Epithelial cell of esophagus (primary cell): Measurements from ENCODE around the gene SH2D3C.
"Not testable (repeated sequence)": the region's sequence is repeated elsewhere in the genome, so short reads cannot be mapped to it uniquely, and the experiment has no call there.

Experiments
- DNase-seq: peaks from one replicate; pipeline ENCODE4 v3.0.0; 2010; ENCODE audit warnings: low read depth
- H3K4me3 ChIP-seq: 2 replicates; pipeline ENCODE4 v1.5.1; 2011; ENCODE audit warnings: mild to moderate bottlenecking, low read length, control low read depth
- CTCF ChIP-seq: IDR thresholded peaks from 2 replicates; pipeline ENCODE4 v1.5.1; 2011; ENCODE audit warnings: low read depth, mild to moderate bottlenecking, low read length, control low read depth, inconsistent platforms; ENCODE audit not compliant: insufficient read depth; ENCODE audit errors: missing control alignments

Gene SH2D3C

GRCh38 chr9:127783111-127784008, 4.9 kb upstream of the SH2D3C start:
- H3K4me3 ChIP-seq = no peak overlapping the region
- DNase-seq = no peak
- no peak for TF ChIP-seq CTCF

- H3K4me3 ChIP-seq = no peak overlapping the region
- DNase-seq = peak; percentile 15
- no peak for TF ChIP-seq CTCF
Observed at GRCh38 chr9:127781806-127782205, 3.3 kb upstream of the SH2D3C start.

- peak; percentile 39 for DNase-seq
- not testable (repeated sequence) for H3K4me3 ChIP-seq
Observed at GRCh38 chr9:127780909-127781308, 2.4 kb upstream of the SH2D3C start.

- no peak overlapping the region for H3K4me3 ChIP-seq
- TF ChIP-seq CTCF = no peak
- no peak for DNase-seq
Observed at GRCh38 chr9:127780126-127780885, 1.8 kb upstream of the SH2D3C start.

GRCh38 chr9:127779136-127779981, 893 bp upstream of the SH2D3C start:
- peak; percentile 17 for DNase-seq
- H3K4me3 ChIP-seq = no peak overlapping the region

GRCh38 chr9:127777368-127777980, 992 bp downstream of the SH2D3C start:
- no peak overlapping the region for H3K4me3 ChIP-seq
- no peak for TF ChIP-seq CTCF
- DNase-seq = no peak

More at GRCh38 chr9:127779136-127779981, 893 bp upstream of the SH2D3C start:
- TF ChIP-seq CTCF = no peak

GRCh38 chr9:127776924-127777289, 1.6 kb downstream of the SH2D3C start:
- no peak overlapping the region for H3K4me3 ChIP-seq
- no peak for TF ChIP-seq CTCF
- no peak for DNase-seq
